Activated CD8-positive, alpha-beta memory T cell treated with anti-CD3 and anti-CD28 coated beads, Interleukin-2, amount 50 U/mL, for 1 hour (primary cell): ENCODE results near the gene APOO.

Experiments
- DNase-seq: peaks from one replicate; pipeline ENCODE4 v3.0.0-alpha.2; 2020; ENCODE audit errors: extremely low read depth

Gene APOO

DNA sequence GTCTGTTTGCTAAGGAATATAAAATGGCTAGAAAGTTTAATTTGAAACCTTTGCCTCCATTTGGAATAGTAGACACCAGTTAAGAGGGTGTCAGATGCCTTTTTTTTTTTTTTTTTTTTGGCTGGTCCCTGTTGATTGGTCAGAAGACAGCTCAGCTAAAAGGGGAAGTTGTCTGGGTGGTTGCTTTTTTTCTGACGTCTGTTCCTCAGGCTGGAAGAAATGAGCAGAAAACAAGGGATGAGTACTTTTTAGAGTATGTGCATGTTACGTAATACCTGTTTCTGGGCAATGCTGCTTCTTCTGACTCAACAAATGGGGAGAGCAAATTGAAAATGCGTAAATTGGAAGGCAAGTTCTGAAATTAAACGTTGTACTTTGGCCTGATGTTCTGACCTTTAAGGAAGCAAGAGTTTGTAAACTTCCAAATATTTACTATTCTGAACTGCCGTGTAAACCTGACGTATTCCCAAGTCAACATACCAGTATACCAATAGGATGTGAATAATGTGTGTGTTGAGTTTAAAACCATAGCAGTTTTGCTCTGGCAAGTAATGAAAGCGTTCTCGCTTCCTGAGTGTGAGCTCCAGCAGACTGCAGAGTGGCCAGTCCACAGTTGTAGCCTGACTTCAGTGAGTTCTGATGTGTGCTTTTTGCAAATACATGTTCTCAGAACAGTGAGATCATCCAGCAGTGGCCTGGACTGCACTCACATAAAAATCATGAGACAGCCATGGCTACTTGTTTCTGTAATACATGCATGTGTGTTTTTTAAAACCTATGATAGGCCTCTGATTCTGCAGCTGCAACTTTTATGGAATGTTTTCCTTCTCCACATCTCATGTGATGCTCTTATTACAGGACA is 123.0 kb downstream of the APOO start:
- DNase-seq: no peak

- DNase-seq: no peak
These were observed 123.9 kb downstream of the APOO start for GRCh38 chrX:23783589-23784469.
